Osteocyte (in vitro differentiated cells): ENCODE results near the gene MAN2A1. TPM values are rescaled to one million over a fixed set of nuclear protein-coding genes. Genes with fewer than 3 reads are reported as not detected.

Experiments used
- DNase-seq: peaks from one replicate; pipeline ENCODE4 v3.0.0; 2021; ENCODE audit warnings: mixed read lengths; ENCODE audit not compliant: unreplicated experiment; ENCODE audit errors: extremely low spot score
- H3K27ac Mint-ChIP-seq: one replicate; pipeline ENCODE4 v1.8.0; 2021; ENCODE audit warnings: mild to moderate bottlenecking, mixed read lengths; ENCODE audit not compliant: unreplicated experiment
- H3K27me3 Mint-ChIP-seq: one replicate; pipeline ENCODE4 v1.8.0; 2021; ENCODE audit warnings: mixed read lengths; ENCODE audit not compliant: unreplicated experiment
- H3K36me3 Mint-ChIP-seq: one replicate; pipeline ENCODE4 v1.8.0; 2021; ENCODE audit warnings: mixed read lengths; ENCODE audit not compliant: unreplicated experiment
- H3K4me1 Mint-ChIP-seq: one replicate; pipeline ENCODE4 v1.8.0; 2021; ENCODE audit warnings: mixed read lengths; ENCODE audit not compliant: unreplicated experiment
- H3K4me3 Mint-ChIP-seq: one replicate; pipeline ENCODE4 v1.8.0; 2021; ENCODE audit warnings: mild to moderate bottlenecking, moderate library complexity, mixed read lengths; ENCODE audit not compliant: unreplicated experiment
- H3K9me3 Mint-ChIP-seq: one replicate; pipeline ENCODE4 v1.8.0; 2021; ENCODE audit warnings: mixed read lengths; ENCODE audit not compliant: unreplicated experiment
- total RNA-seq: library from RNA; stranded (reverse); gene quantifications from 2 replicates; pipeline ENCODE4 v1.2.1, GENCODE V29; 2021
- TF ChIP-seq, protein P1 (sequence below): fragments of 200-600 bp; sonication (generic); IDR thresholded peaks from 2 replicates; pipeline ENCODE4 v1.5.0; 2021; ENCODE audit warnings: antibody characterized with exemption, mild to moderate bottlenecking, moderate library complexity

MAN2A1 gene
- total RNA-seq, 1 donor from 2014 or later = 139 TPM

DNA sequence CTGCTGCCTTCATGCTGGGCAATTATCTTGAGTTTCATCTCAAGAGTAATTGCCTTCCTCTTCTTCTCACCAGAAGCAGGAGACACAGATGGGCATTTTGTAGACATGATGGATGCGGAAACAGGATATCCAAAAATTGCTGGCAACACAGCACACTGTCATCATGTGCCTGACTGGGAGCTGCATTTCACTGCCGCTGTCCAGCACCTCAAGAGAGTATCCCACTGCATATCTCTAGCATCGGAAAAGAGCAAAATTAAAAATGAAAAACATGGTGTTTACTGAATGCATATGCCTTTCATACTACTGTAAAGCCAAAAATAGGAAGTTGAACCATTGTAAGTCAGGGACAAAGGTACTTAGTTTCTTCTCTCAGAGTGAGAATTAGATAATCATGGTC lies 210.7 kb downstream of the MAN2A1 start:
- Mint-ChIP-seq H3K4me3 (no peak overlapping the region), H3K36me3 (no peaks in the 10 kb centered on the region), H3K27me3 (no peaks in the 10 kb centered on the region), H3K27ac (no peak overlapping the region), H3K9me3 (no peaks in the 10 kb centered on the region), H3K4me1 (no peaks in the 10 kb centered on the region)
- TF ChIP-seq, protein P1, sequence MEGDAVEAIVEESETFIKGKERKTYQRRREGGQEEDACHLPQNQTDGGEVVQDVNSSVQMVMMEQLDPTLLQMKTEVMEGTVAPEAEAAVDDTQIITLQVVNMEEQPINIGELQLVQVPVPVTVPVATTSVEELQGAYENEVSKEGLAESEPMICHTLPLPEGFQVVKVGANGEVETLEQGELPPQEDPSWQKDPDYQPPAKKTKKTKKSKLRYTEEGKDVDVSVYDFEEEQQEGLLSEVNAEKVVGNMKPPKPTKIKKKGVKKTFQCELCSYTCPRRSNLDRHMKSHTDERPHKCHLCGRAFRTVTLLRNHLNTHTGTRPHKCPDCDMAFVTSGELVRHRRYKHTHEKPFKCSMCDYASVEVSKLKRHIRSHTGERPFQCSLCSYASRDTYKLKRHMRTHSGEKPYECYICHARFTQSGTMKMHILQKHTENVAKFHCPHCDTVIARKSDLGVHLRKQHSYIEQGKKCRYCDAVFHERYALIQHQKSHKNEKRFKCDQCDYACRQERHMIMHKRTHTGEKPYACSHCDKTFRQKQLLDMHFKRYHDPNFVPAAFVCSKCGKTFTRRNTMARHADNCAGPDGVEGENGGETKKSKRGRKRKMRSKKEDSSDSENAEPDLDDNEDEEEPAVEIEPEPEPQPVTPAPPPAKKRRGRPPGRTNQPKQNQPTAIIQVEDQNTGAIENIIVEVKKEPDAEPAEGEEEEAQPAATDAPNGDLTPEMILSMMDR = no peak
- DNase-seq = no peak

DNA sequence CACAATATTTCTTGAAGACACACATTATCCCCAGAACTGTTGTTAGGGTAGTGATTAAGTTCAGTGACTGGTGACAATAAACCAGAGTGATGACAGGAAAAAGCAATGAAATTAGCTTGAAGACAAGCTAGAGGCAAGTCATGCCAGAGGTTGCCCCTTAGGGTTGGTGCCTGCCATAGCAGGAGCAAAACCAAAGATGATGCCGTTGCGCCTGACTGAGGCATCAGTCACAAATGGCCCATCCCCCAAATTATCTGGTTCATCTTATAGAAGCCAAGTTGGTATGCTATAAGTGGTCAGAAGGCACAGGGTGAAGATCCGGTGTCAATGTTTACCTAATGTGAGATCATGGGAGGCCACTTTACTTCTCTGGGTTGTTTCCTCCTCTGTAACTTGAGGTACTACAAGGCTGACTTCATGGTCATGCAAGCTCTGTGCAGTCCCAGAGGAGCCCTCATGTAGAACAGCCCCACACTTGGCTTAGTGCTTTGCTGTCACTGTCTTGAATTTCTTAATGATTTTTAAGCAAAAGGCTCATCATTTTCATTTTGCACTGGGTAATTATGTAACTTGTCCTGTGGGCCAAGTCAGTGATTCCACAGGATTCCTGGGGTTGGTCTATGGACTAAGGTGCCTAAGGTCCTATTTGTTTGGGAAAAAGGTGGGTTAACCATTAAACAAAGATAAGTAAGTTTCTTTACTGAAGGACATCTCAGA lies 211.3 kb downstream of the MAN2A1 start:
- Mint-ChIP-seq H3K27me3 (no peaks in the 10 kb centered on the region), H3K36me3 (no peaks in the 10 kb centered on the region), H3K4me1 (peaks cover 3% of the 10 kb centered on the region), H3K9me3 (no peaks in the 10 kb centered on the region), H3K4me3 (no peak overlapping the region), H3K27ac (no peak overlapping the region)
- no peak for DNase-seq
- TF ChIP-seq, protein P1 = no peak

DNA sequence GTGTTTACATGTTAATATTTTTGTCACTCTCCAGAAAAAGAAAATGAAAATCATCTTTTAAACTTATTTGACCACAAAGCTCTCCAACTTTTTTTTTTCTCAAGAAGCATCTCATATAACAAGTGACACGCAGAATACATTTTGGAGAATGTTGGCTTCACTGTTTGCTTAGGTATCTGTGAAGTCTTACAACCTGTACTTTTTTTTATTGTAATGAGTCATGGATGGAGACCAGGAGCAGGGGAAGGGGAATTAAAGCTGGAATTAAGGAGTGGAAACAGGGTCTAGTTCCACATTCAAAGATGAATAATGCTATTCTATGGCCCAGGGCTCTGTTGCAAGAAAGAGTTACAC lies 211.9 kb downstream of the MAN2A1 start:
- no peak overlapping the region for H3K4me3 Mint-ChIP-seq
- no peaks in the 10 kb centered on the region for H3K9me3 Mint-ChIP-seq
- H3K27ac Mint-ChIP-seq = no peak overlapping the region
- H3K36me3 Mint-ChIP-seq = no peaks in the 10 kb centered on the region
- peaks cover 3% of the 10 kb centered on the region for H3K4me1 Mint-ChIP-seq
- no peaks in the 10 kb centered on the region for H3K27me3 Mint-ChIP-seq
- TF ChIP-seq, protein P1 = no peak
- no peak for DNase-seq

DNA sequence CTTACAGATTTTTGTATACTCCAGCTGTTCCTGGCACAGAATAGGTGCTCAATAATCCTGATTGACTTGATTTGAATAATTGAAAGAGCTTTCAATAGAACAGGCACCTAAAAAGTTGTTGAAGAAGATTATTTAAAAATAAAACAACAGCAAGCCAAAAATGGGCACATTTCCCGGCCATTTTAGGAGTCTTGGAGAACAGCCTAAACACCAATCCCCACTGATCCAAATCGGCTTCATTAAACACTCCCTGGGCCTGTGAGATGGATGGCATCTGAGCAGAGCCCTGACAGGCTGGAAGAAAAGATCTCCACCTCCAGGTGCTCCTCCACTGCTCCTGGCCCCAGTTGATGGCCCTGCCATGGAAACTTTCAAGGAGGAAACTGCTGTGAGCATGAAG lies 213.3 kb downstream of the MAN2A1 start:
- H3K27me3 Mint-ChIP-seq = no peaks in the 10 kb centered on the region
- no peak for DNase-seq
- TF ChIP-seq, protein P1 = no peak
- no peaks in the 10 kb centered on the region for H3K36me3 Mint-ChIP-seq
- no peaks in the 10 kb centered on the region for H3K9me3 Mint-ChIP-seq
- no peak overlapping the region for H3K27ac Mint-ChIP-seq
- peaks cover 16% of the 10 kb centered on the region for H3K4me1 Mint-ChIP-seq
- H3K4me3 Mint-ChIP-seq = no peak overlapping the region

DNA sequence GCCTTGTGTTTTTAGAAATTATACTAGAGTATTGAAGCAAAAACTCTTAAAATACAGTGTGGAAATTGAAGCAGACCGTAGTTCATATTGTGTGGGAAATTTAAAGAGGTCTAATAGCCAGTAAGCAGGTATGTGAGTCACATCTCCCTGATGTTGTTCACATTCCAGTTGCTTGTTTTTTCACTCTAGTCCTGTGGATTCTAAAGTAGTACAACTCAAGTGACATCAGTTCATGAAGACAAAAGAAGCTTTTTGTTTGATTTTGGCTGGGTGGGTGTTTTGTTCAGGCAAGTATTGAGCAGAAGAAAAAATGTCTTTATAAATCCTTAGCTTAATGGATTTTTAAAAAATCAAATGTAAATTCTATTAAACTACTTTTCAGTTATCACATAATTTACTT lies 216.2 kb downstream of the MAN2A1 start:
- DNase-seq = no peak
- no peak overlapping the region for H3K4me3 Mint-ChIP-seq
- no peak overlapping the region for H3K27ac Mint-ChIP-seq
- peaks cover 17% of the 10 kb centered on the region for H3K4me1 Mint-ChIP-seq
- TF ChIP-seq, protein P1 = no peak
- H3K36me3 Mint-ChIP-seq = no peaks in the 10 kb centered on the region
- H3K9me3 Mint-ChIP-seq = no peaks in the 10 kb centered on the region
- no peaks in the 10 kb centered on the region for H3K27me3 Mint-ChIP-seq
